HK-2 (cell line): Measurements from ENCODE around the gene RASD1.

ENCODE experiments used
- DNase-seq: peaks from one replicate; pipeline ENCODE4 v3.0.0-alpha.2; 2018; ENCODE audit not compliant: unreplicated experiment

The RASD1 gene

DNA sequence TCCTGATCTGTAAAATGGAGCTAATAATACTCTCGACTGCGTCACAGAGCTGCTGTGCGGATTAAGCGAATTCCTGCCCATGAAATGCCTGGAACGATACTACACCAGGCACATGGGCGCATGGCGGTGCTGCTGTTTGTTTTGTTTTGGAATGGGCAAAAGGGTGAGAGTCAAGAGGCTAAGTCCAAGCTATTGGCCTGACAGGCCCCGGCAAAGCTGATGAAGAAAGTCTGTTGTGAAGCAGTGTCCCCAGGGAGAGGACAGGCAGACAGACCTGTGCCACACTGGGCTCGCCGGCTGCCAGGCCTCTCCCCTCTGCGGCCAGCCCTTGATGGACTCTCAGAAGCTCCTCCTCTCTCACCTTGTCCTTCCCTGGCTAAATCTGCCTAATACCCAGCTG, 31.3 kb upstream of the RASD1 start:
- DNase-seq: no peak

DNA sequence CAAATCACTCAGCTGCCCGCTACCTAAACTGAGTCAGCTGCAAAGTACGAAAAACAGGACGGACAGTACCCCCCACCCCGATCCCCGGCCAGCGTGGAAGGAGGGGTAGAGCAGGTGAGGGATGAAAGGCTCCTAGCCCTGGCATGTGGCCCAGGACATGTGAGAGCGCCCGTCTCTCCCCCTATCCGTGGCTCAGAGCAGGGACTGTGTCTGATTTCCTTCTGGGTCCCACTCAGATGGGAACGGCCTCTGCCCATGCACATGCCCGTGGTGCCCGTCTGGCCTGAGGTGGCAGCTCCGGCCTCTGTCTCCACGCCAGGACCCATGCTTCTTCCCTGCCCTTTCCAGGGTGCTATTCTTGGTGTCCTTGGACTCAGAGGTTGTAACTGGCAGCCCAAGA, 30.2 kb upstream of the RASD1 start:
- no peak for DNase-seq

- DNase-seq: no peak
These were observed 29.8 kb upstream of the RASD1 start for GRCh38 chr17:17525956-17526355.

GRCh38 chr17:17525311-17525710, 29.1 kb upstream of the RASD1 start:
- DNase-seq: no peak

DNA sequence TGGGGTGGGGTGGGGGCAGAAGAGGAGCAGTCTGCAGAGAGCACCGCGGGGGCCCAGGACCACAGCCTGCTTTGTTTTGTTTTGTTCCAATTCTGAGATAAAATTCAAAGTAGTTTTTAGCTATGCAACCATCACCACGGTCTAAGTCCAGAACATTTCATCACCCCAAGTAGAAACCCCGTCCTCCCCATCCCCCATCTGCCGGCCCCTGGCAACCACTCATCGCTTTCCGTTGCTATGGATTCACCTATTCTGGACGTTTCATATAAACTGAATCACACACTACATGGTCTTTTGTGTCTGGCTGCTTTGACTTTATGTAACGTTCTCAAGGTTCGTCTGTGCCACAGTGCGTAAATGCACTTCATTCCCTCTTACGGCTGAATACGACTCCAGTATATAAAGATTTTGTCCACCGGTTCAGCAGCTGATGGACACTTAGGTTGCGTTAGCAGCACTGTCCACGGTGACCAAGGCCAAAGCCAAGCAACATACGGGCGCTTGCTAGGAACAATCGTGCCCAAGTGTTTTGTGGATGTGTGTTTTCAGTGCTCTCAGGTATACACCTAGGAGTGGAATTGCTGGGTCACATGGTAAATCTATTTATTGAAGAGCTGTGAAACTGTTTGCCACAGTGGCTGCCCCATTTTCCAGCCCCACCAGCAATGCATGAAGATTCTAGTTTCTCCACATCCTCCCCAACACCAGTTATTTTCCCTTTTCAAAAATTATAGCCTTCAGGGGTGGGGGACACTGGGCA, 27.7 kb upstream of the RASD1 start:
- no peak for DNase-seq

- DNase-seq: no peak
These were observed 27.0 kb upstream of the RASD1 start for GRCh38 chr17:17523001-17523730.

DNA sequence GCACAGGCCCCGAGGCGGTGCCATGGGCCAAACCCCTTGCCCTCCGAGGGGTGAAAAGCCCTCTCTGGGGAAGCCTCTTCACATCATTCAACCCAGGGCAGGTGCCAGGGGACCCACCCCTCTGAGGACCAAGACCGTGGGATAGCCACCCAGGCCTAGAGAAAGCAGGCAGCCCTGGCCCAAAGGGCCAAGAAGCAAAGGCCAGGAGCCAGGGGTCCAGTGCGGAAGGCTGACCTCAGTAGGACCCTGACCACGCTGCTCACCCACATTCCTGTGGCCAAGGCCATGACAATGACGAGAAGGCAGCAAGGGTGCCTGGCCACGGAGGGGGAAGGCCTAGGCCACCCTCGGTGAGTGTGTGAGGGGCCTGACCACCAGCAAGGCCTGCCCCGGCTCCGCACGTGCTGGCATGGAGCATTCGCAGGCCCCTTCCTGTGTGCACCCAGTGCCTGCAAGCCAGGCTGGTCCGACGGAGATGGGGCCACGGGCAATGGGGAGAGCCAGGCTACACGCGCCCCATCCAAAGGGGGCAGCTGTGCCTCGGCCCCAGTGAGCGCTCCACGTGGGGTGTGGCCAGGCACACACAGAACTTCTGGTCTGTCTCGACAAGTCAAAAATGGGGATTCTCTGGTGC, 24.5 kb upstream of the RASD1 start:
- no peak for DNase-seq

GRCh38 chr17:17519886-17520285, 23.7 kb upstream of the RASD1 start:
- DNase-seq: no peak

- no peak for DNase-seq
These were observed 22.8 kb upstream of the RASD1 start for GRCh38 chr17:17518951-17519350.

DNA sequence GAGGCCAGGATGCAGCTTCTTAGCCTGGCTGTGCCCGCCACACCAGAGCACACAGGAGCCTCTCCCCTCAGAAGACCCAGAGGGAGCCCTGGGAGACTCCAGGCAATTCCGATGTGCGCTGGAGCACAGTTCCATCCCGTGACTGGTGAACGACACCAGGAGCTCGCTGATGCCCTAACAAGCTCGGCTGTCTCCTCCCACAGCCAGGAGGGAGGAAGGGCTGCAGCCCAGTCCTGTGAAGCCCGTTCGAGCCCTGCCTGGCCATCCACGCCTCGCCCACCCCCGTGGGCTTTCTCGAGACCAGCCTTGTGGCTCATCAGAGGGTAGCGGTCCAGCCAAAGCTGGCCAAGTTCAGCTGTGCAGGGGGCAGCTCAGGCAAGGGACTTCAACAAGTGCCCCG, 21.8 kb upstream of the RASD1 start:
- no peak for DNase-seq

DNA sequence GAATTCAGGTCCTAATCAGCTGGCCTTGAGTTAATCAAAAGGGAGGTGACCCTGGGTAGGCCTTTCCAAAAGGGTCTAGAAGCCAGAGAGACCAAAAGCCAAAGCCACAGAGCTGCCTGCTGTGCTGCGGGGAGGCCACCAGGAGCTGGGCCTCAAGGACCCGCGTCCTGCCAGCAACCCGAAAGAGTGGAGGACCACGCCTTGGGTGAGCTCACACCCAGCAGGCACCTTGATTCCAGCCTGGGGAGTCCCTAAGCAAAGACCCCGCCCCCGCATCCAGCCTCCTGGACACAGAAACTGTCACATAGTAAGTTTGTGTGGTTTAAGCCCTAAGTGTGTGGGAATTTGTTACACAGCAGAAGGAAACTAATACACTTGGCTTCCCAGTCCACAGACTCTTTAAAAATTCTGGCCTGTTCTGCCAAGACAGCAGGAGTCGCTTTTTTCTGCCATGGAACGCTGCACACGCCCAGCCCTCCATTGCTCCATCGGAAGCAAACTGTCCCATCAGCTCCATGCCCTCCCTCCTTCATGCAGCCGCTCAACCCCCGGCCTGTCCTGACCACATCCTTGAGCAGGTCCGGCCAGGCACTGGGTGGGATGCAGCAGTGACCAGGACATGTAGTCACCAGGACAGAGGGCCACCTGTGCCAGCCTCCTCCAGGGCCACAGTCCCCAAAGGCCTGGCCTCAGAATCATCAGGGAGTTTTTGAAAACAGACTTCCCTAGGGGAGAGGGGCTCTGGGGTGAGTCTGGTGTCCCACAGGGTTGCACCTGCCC, 20.9 kb upstream of the RASD1 start:
- no peak for DNase-seq

DNA sequence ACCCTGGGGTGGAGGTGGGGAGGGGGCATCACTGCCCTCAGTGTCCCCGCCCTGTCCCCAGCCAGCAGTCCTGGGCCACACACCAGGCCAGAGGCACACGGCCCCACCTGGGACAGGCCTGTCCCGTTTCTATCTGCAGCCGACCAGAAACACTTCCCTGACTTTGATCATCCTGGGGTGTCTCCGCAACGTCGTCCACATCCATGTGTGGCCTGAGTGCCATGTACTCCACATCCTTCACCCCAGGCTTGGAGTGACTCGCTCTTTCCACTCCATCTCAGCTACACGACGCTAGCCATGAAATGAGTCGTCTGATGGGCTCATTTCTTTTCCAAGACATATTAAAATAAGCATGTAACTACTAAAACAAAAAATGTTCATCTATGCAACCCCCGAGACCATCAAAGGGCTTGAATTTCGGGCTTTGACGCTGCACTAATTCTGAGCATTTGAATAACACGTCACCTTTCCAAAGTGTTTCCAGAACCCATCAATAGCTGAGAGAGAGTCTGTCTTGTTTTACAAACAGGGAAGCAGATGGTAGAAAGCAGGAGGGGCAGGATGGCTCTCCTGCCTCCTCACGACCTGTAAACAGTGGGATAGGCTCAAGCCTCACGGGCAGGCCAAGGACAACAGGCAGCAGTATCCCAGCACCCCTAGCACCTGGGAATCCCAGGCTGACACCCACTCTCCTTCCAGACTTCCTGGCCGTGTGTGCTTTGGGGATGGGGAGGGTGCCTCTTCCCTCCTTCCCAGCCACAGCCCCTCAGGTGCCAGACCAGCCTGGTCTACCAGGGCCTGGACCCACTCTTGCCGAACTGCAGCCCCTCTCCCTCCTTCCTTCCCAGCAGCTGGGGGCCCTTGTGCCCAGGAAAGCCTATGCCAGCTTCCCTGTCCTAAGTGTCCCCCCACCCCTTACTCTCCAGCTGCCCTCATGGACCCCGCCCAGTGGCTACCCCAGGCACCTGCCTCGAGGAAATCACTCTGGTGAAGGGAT, 20.0 kb upstream of the RASD1 start:
- peak; percentile 45 for DNase-seq

DNA sequence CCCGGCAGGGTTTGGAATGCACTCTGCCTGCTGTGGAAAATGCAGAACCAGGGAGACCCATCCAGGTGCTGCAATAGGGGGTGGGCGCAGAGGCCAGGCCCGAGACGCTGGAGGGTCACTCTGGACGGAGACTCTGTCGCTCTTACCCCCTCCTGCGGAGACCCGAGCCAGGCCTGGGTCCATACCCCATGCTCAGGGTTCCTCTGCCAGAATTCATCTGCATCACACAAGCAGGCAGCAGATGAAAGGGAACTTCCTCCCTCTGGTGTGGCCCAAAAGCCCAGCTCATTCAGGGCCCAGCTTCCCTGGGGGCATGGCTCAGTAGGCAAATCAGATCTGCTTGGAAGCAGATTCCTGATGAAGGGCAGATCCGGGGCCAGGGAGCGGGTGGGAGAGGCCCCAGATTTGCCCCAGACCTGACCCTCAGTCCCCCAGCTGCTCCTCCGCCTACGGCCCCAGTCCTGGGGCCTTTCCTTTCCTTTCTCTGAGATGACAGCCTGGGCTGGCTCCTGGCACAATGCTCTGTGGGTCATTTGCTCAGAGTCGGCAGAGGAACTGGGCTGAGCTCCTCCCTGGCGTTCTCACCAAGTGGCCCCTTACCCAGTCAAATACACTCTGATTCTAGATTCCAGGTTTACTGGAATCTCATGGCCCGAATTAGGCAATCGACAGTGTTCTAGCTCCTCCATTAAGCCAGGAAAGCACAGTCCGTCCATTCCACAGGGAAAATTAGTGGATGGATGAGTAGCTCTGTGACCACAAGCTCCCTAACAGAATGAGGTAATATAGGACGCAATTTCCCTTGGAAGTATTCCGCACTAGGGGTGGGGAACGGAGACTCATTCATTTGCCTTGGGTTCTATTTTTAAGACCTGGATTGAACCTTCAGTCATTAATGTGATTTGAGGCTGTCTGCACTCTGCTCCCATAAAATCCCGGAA, 19.1 kb upstream of the RASD1 start:
- peak; percentile 36 for DNase-seq

DNA sequence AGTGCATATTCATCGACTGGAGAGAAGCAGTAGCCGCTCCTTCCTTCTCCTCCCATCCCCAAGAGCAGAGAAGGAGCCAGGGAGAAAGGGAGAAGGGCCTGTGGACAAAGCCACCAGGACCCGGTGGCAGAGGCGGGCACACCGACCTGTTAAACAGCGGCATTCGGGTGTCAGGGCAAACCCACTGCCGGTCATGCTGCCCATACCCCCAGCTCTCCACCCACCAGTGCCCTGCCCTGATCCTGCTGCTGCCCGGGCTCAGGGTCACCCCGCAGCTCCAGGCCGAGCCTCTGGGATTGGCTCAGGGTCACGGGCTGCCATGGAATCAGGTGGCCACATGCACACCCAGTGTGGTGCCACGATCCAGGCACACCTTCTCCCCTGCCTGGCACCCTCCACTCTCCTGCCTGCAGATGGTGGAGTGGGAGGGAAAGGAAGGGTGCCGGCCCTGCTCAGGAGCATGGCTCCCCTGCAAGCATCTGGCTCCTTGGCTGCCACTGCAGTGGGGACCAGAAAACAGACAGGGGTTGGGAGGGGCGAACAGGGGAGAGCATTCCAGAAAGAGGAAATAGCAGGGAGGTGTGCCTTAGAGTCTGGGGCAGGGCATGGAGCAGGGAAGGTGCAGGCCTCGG, 18.3 kb upstream of the RASD1 start:
- DNase-seq: no peak

- no peak for DNase-seq
These were observed 17.4 kb upstream of the RASD1 start for GRCh38 chr17:17513626-17514025.

DNA sequence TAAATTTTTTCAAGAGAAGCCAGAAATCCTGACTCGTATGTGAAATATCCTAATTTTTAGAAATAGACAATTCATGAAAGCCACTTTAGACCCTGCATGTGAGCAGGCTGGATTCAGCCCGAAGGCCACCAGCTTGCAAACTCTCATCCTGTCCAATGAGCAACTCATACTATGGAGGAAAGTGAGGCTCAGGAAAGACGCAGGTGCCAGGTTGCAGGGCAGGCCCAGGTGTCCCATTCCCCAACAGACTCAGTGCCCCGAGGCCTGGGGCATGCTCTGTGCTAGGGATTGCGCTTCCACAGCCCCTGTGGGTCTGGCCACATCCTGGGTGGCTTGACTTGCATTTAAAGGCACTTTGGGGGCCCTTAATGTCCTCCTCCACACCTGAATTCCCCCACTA, 16.7 kb upstream of the RASD1 start:
- DNase-seq: no peak

DNA sequence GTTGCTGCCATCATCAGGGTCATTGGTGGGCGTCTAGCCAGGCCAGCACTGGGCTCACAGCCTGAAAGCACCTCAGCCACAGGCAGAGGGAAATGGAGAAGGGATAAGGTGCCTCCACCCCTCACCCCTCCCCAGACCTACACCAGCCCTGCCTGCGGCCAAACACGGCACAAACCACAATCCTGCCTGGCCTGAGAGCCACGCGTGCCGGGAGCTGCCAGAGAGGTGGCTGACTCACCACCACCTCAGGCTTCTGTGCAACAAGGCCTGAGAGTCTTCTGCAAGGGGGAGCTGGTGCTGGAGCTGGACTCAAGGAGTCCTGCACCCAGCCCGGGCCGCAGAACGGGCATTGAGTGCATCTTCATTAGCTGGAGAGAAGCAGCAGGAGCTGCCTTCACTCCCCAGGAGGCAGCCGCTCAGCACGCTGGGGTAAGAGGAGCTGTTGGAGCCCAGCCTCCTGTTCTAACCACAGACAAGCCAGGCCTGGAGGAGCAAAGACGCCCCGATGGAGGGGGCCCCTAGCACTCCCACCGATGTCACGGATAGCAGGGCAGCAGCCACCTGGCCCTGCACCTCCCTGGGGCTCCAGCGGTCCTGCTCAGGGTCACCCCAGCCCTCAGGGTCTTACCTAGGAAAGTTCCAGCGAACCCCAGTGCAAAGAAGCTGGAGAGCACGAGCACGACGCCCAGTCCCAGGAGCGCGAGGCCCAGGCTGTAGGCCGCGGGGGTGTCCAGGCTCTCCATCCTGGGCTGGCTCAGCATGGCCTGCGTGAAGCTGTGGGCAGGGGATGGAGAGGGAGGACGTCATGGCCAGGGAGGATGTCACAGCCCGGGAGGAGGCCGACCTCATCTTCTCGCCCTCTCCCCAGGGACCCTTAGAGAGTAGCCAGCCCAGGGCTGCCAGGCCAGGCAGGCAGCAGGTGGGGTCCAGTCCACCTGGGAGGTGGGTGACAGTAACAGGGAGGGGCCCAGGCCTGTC, 16.0 kb upstream of the RASD1 start:
- DNase-seq: peak; percentile 90

- no peak for DNase-seq
These were observed 15.1 kb upstream of the RASD1 start for GRCh38 chr17:17511293-17511741.
